GM18519 (cell line): ENCODE data around the gene FARS2.

Source experiments
- ATAC-seq: cut with Tn5 transposase; IDR thresholded peaks from one replicate; pipeline ENCODE4 v1.9.1; 2021; ENCODE audit warnings: mild to moderate bottlenecking, moderate library complexity; ENCODE audit not compliant: unreplicated experiment, low FRiP score

Gene FARS2

DNA sequence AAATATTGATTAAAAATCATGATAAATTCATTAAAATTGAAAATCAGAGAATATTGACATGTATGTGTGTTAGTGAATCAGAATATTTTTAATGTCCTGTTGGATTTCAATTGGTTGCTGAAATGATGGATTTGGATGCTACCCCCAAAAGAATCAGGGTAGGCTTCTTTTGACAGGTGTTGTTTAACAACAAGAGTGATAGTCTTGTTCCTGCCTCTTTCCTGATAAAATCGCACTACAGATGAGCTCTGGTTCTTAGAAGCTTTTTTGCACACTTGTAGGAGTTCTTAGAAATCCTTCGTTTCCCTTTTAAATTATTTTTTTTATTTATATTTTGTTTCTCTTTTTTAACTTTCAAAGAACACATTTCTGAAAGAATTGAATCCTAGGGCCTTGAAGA is 259.5 kb downstream of the FARS2 start:
- ATAC-seq, result no peak

DNA sequence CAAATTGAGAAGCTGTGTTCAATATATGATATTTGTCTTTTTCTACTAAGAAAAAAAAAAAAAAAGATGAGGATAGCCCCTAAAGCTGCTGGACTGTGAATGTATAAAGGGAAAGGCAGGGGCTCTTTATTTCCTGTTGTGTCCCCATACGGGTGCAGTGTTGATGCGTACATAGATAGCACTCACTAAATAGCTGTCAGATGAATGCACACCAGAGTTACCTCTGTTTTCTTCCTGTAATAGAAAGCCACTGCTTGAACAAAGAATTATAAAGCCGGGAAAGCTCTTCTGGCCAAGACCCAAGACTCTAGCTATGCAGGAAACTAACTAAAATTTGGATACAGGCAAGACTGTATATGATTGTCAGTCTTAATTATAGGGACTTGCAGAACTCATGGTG is 260.0 kb downstream of the FARS2 start:
- no peak for ATAC-seq

DNA sequence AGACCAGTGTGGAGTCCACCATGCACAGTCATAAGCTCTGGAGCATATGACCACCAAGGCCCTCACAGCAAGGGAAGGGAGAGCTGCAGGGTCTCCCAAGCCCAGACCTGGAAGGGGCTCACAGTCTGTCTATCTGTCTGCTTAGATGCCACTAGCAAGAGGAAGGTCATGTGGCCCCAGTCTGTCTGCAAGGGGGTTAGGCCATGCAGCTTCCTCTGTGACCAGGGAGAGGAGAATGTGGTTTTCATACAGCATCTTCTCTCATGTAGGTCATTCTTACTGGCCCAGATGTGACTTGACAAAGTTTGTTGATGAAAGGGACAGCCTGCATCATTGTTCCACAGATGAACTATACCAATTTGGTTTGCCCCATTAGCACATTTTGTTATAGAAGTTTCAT is 260.8 kb downstream of the FARS2 start:
- ATAC-seq, result no peak

DNA sequence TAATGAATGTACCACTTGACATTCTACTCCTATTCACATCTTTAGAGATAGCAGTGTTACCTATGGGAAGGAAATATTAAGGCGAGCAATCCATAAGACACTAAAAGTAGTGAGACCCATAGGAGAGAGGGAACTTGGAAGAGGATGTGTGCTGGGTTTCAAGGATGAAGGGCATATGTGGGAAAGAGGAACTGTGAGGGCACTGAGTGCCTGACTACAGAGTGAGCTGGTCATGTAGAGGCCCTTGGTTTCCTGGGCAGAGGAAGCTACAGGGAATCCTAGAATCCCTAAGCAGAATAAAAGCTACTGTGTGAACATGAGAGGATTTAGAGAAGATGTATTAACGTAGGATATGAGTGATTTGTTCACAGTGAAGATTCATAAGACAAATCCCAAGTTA is 262.8 kb downstream of the FARS2 start:
- no peak for ATAC-seq

DNA sequence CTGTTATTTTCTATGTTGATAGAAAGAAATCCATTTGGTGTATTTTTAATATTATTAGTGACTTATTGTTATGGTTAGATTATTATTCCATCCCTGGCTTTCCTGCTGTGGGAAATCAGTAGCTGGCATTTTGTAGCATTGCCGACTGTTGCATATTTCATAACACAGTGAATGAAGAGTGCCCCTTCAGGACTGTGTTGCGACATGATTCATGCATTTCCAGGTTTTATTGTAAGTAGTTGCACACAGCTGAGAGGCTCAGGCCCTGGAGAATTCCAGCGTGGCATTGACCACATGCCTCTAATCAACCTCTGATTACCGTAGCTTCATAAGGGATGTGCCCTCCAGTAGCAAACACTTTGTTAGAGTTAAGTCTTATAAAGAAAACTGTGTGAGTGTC is 263.9 kb downstream of the FARS2 start:
- no peak for ATAC-seq

DNA sequence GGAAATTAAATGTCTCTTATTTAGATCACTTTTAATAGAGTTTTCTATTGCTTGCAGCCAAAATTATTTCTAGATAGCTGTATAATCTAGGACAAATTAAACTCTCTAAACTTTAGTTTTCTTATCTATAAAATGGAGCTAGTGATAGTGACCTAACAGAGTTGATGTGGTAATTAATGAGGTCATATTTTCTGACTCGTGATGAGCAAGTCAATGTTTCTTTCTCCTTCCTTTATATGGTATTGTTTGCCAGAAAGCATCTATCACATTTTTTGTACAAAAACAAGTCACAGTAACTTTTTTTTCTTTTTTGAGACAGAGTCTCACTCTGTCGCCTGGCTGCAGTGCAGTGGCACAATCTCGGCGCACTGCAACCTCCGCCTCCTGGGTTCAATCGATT is 267.7 kb downstream of the FARS2 start:
- ATAC-seq, result no peak

DNA sequence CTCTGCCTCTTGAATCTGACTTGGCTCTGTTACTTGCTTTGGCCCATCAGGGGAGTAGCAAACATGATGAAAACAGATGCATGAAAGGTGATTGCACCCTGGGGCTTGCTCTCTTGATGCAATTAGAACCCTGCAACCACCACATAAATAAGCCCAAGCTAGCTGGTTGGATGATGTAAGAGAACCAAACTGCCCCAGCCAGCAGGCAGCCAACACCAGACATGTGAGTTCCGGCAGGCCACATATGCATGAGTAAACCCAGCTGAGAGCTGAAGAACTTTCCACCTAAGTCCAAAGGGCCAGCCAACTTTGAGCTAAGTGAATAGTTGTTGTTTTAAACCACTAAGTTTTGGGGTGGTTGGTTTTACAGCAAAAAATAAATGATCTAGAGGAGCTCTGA is 268.4 kb downstream of the FARS2 start:
- ATAC-seq, result no peak

DNA sequence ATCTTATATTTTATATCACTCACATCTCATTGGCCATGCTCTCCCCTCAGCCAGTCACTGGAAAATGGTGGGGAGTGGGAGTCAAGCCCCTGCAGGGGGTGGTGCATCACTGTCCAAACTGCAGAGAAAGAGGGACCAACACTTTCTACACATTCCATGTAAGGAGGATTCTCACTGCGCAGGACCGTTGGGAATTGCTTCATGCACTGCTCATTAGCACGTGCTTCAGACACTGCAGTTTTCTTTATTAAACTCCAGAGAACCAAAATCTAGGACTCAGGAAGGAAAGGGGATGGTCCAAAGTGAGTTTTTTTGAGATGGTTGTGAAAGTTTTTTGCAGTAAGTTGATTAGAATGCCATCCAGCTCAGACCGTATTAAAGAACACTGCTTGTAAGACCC is 269.8 kb downstream of the FARS2 start:
- no peak for ATAC-seq

DNA sequence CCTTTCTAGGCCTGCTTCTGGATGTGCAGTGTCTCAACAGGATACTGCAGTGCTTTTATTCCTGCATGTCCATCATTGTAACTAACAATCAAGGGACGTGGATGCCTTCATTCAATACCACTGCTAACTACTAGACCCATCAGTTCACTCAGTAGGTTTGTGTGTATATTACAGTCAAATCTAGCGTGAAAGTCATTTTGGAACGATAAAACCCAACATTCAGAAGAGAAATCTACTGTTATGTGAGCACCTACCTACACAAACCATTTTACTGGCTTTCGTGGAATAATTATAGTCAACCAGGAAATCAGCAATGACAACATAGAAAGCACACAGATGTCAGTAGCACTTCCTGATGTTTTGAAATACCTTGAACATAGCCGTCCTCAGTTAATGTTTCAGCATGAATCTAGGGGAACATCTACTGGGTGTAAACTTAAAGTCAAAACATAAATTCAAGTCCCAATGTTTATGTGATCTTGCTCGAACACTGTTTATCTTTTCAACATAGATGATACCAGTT is 270.6 kb downstream of the FARS2 start:
- no peak for ATAC-seq

DNA sequence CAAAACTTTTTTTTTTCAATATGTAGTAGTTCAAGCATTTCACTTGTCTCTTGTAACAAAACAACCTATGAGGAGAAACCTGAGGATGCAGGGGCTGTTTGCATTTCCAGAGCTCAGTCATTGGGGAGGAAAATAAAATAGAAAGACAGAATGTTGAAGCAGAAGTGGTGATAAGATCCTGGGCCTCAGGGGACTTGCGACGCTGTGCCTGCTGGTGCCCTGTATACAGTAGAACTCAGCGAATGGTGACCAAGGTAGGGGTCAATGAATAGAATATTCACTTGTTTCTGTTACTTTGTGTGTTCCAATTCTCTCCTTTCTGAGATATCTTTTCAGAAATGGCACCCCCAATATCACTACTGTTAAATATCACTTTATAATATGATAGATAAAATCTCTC is 271.6 kb downstream of the FARS2 start:
- no peak for ATAC-seq

DNA sequence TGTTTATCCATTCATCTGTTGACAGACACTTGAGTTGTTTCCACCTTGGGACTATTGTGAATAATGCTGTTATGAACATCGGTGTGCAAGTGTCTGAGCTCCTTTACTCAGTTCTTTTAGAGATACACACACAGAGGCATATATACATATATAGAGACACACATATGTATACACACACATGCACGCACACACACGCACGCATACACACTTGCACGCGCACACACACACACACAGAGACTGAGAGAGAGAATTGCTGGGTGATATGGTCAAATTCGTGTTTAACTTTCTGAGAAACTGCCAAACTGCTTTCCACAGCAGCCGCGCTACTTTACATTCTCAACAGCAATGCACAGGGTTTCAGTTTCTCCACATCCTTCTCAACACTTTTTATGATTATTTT is 273.3 kb downstream of the FARS2 start:
- ATAC-seq, result no peak

DNA sequence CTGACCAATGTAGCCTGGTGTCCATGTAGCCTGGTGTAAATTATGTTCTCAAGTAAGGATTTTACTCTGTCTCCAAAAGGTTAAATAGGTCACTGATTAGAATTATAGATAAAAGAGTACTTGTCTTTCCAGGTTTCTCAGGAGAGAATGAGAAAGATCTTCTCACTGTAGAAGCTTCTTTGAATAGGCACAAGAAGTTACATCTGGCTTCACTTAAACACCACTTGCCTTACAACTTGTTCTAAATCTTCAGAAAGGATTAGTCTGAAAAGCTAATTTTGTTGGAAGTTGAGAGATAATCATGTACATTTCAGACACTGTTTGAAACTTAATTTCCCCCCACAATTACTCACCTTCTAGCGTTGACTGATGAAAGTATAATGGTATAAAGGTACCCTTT is 275.3 kb downstream of the FARS2 start:
- ATAC-seq, result no peak

DNA sequence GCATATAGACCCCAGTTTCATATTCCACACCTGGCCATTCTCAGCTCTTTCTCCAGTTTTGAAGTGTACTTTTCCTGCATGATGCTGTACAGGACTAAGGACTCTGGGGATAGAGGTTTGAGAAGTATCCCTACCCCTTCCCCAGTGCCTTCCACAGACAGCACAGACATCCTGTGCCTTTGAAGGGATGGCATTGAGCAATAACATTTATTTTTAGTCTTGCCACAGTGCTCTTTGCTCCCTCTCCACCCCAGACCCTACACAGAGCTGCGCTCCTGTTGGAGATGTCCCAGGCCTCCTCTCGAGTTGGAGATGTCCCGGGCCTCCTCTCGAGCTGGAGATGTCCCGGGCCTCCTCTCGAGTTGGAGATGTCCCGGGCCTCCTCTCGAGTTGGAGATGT is 275.8 kb downstream of the FARS2 start:
- ATAC-seq, result no peak

DNA sequence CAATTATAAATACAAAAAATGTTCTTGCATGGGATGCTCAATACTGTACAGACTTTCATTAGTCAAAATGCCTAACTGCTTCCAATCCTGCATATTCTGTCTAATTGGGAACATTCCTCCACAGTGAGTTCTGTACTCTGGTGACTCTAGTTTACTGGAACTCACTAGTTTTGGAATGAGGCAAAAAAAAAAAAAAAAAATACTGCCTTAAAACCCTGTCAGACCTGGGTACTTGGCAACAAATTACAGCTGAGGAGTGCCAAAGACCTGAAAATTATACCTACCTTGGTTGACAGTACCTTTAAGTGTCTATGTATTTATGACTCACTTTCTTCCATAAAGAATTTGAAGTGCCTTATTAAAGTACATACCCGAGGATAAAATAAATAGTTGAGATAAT is 276.7 kb downstream of the FARS2 start:
- no peak for ATAC-seq

DNA sequence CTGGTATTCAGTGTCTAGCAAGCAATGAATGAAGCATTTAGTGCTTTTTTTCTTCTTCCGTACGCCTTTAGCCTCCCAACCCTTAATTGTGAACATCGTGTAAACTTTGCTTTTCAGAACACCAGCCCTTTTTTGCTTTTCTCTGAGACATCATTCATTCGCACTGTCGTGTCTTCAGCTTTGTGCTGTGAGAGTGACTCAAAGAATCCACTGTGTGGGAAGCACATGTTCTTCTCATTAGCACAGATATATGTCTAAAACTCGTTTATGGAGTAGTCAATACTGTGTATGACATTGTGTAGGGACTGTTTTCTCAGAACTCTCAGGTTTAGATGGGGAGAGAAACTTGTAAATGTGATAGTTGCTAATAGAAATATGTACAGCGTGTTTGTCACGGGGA is 279.1 kb downstream of the FARS2 start:
- ATAC-seq, result no peak

DNA sequence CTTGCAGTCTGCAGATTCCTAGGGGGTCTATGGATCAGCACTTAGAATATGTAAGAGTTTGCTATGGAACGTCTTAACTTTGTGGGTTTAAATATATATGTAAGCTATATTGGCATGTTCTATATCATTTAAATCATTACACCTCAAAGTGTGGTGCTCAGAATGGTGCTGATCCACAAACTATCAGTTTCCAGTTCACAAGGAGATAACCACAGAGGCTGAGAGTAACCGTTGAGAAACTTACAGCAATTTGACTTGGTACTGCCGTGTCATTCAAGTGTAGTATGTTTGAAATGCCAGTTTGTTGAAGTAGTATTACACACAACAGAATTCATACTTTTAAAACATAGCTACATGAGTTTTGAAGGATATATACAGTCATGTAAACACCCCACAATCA is 279.7 kb downstream of the FARS2 start:
- no peak for ATAC-seq

DNA sequence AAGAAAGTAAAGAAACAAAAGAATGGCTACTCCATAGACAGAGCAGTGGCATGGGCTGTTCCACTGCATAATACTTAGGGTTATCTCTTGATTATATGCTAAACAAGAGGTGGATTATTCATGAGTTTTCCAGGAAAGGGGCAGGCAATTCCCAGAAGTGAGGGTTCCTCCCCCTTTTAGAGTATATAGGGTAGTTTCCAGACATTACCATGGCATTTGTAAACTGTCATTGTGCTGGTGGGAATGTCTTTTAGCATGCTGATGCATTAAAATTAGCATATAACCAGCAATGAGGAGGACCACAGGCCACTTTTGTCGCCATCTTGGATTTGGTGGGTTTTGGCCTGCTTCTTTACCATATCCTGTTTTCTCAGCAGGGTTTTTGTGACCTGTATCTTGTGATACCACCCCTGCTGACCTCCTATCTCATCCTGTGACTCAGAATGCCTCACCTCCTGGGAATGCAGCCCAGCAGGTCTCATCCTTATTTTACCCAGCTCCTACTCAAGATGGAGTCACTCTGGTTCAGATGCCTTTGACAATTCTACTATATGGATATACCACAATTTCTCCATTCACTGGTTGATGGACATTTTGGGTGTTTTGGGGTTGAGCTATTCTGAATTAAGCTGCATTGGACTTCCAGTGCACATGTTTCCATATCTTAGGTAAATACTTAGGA is 280.6 kb downstream of the FARS2 start:
- no peak for ATAC-seq

DNA sequence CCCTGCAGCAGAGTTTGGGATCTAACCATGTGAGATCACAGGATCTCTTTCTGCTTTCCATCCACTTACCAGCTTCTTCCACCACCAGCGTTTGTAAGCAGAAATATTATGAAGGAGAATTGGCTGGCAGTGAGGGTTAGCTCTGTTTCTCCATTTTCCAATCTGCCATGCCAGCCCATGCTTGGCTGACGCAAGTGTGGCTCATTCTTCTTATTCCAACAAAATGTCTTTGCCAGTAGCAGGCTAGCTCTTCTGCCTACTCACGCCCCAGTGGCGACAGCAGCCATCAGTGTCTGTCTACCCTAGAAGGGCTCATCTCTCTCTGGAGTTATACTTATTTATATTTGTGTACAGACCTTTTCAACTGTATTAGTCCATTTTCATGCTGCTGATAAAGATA is 286.2 kb downstream of the FARS2 start:
- no peak for ATAC-seq

DNA sequence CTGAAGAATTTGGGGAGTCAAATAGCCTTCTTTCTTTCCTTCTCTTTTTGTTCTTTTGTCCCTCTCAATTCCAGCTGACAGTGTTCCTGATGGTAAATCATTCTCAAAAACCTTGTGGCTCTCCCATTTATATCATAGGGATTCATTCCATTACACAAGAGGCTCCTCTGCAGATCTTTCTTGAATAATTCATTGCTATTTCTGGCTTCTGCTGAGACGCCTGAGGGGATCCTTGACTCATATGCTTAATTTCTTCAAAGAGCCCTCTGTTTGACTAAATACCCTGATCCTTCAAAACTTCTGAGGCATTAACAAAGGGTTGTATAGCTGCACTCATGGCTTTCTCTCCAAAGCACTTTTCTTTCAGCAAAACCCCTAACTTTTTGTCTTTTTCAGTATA is 289.3 kb downstream of the FARS2 start:
- no peak for ATAC-seq

DNA sequence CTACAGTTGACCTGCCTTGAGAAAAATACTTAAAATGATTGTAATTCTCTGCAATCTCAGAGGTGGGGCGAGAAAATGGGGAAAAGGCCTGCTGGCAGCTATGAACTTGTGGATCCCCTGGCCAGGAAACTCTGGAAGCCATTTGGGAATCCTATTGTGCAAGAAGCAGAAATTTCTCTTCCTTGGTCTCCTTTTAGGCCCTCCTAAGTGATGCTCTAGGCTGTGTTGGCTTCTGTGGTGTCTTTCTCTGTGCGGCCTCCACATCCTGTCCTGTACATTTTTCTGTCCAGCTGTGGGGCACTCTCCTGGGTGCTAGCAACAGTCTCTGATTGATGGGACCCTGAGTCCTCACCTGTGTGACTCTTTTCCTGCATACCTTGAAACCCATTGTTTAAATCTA is 290.9 kb downstream of the FARS2 start:
- ATAC-seq, result no peak

DNA sequence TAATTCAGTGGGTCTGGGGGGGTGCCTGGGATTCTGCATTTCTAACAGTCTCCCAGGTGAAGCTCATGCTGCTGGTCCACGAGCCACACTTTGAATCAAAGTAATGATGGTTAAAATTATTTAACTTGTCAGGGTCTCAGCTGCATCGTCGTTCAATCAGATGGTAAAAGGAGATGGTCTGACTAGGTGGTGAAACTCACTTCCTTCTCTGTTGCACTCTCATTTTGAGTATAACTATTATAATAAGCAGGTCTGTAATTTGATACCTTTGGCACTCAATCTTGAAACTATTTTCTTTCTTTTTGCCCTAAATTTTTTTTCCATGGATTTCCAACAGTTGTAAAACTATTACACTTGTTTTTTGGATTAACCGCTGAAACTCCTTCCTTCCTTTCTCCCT is 292.5 kb downstream of the FARS2 start:
- ATAC-seq, result peak; percentile 49

DNA sequence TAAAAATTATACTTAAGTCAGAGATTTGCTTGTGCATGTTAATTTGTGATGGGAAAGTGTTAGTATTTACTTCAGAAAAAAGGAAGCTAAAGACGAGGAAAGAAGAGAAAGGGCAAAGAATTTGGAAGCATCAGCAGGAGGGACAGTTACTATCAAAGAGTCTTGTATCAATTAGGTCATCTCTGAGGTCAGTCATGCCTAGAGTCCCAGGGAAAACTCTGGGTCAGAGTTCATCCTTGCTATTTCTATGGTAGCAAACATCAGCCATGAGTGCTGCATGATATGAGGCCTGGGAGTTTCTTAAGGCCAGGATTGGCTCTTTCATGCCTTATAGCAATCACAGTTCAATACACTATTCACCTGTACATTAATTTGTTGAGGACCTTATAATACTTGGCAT is 292.9 kb downstream of the FARS2 start:
- no peak for ATAC-seq

DNA sequence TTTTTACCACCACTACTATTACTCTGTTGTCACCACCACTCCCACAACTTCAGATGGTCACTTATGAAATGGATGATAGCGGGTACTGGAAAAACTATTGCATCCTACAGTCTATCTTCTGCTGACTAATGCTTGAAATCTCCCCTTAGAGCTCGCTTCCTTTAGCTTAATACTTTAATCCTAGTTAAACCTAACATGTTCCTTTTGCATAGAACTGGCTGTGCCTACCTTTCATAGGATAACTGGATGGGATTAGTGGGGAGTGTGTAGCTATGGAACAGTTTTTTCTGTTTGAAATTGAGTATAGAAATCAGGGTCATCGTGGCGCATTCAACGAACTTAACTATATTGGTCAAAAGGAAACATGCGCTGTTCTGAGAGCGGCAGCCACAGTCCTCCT is 294.7 kb downstream of the FARS2 start:
- no peak for ATAC-seq
